Measurements from ENCODE around the gene ATXN8OS.

ATXN8OS gene

GRCh38 chr13:70173598-70173959, 66.0 kb downstream of the ATXN8OS start:
- H3K27ac ChIP-seq (ENCODE audit: low read depth, low read length, poor library complexity, severe bottlenecking) = no peak overlapping the region
- no peak for TF ChIP-seq CTCF (IDR thresholded peaks at IDR 0.05; ENCODE audit: low read length)
- TF ChIP-seq EZH2 (IDR thresholded peaks at IDR 0.05; ENCODE audit: borderline replicate concordance, low read length) = no peak
- H3K9ac ChIP-seq (ENCODE audit: low read length) = no peak overlapping the region
- no peak overlapping the region for H3K4me2 ChIP-seq (ENCODE audit: low read length)
- no peaks in the 10 kb centered on the region for H3K4me1 ChIP-seq (ENCODE audit: insufficient read depth, low read length, severe bottlenecking)
- H3F3A ChIP-seq (ENCODE audit: insufficient read depth, low read length) = no peaks in the 10 kb centered on the region
- H3K4me3 ChIP-seq (ENCODE audit: low read depth, low read length, poor library complexity, severe bottlenecking) = no peak overlapping the region
- H3K27me3 ChIP-seq (ENCODE audit: insufficient read depth, low read length) = no peaks in the 10 kb centered on the region
- H4K20me1 ChIP-seq (ENCODE audit: insufficient read depth, low read length) = no peaks in the 10 kb centered on the region
- H3K36me3 ChIP-seq (ENCODE audit: insufficient read depth, low read length) = no peaks in the 10 kb centered on the region
- H3K9me2 ChIP-seq (ENCODE audit: low read depth, low read length) = no peaks in the 10 kb centered on the region
- H3K79me2 ChIP-seq (ENCODE audit: insufficient read depth, low read length) = no peaks in the 10 kb centered on the region
- H3K9me3 ChIP-seq (ENCODE audit: low read length) = no peaks in the 10 kb centered on the region
- H2AFZ ChIP-seq (ENCODE audit: low read length) = no peak overlapping the region

GRCh38 chr13:70178346-70178745, 70.7 kb downstream of the ATXN8OS start:
- Histone ChIP-seq H3K4me2 (ENCODE audit: low read length) (no peak overlapping the region), H3K79me2 (ENCODE audit: insufficient read depth, low read length) (no peaks in the 10 kb centered on the region), H4K20me1 (ENCODE audit: insufficient read depth, low read length) (no peaks in the 10 kb centered on the region), H2AFZ (ENCODE audit: low read length) (no peak overlapping the region), H3K27me3 (ENCODE audit: insufficient read depth, low read length) (no peaks in the 10 kb centered on the region), H3K9me3 (ENCODE audit: low read length) (no peaks in the 10 kb centered on the region), H3K9me2 (ENCODE audit: low read depth, low read length) (no peaks in the 10 kb centered on the region), H3K4me3 (ENCODE audit: low read depth, low read length, poor library complexity, severe bottlenecking) (no peak overlapping the region), H3K27ac (ENCODE audit: low read depth, low read length, poor library complexity, severe bottlenecking) (no peak overlapping the region), H3K9ac (ENCODE audit: low read length) (no peak overlapping the region), H3K36me3 (ENCODE audit: insufficient read depth, low read length) (no peaks in the 10 kb centered on the region), H3K4me1 (ENCODE audit: insufficient read depth, low read length, severe bottlenecking) (no peaks in the 10 kb centered on the region), H3F3A (ENCODE audit: insufficient read depth, low read length) (no peaks in the 10 kb centered on the region; the same call in 1 of the 2 replicates)
- no peak for TF ChIP-seq CTCF (IDR thresholded peaks at IDR 0.05; ENCODE audit: low read length)
- no peak for TF ChIP-seq EZH2 (IDR thresholded peaks at IDR 0.05; ENCODE audit: borderline replicate concordance, low read length)

Measured in OCI-LY1 (cell line).